ENCODE data around the gene GLMP.
A peak's percentile ranks its signal among the peaks of the same experiment; 100 is the strongest.

GLMP gene

GRCh38 chr1:156247460-156248322 is 47.8 kb downstream of the GLMP start, which contains the start of gene PAQR6:
Gene PAQR6, minus strand, starts transcription at chr1:156248056. Its CDS starts 1,325 bp downstream, at chr1:156246731.
- DNase-seq: peak; percentile 51

GRCh38 chr1:156246781-156247459 is 48.6 kb downstream of the GLMP start:
- DNase-seq: peak; percentile 74

- DNase-seq: peak; percentile 74
Observed at GRCh38 chr1:156246241-156246780, 49.2 kb downstream of the GLMP start.

GRCh38 chr1:156245451-156246232 is 49.8 kb downstream of the GLMP start:
- peak; percentile 63 for DNase-seq

GRCh38 chr1:156244712-156245111 is 50.8 kb downstream of the GLMP start:
- no peak for DNase-seq

GRCh38 chr1:156244126-156244525 is 51.4 kb downstream of the GLMP start:
- no peak for DNase-seq

- DNase-seq: no peak
Observed at GRCh38 chr1:156242738-156243137, 52.7 kb downstream of the GLMP start.
